Heart left ventricle (tissue), 16 donors: ENCODE data around the gene TTLL11. TPM values are rescaled to one million over a fixed set of nuclear protein-coding genes. Genes with fewer than 3 reads are reported as not detected.

Experiments
- ATAC-seq, 4 donors: fragments of 200-7000 bp; cut with Tn5 transposase; one replicate each; pipeline ENCODE4 v1.9.1; 2020 to 2022; ENCODE audit warnings: moderate library complexity in 4 of 4, mild to moderate bottlenecking in 3 of 4, moderate number of reproducible peaks in 1 of 4
- DNase-seq, 5 donors: peaks; one replicate each; pipeline ENCODE4 v3.0.0-alpha.2; 2020
- H3K27ac ChIP-seq, 12 donors: fragments of 200-600 bp; sonication (generic) in 4 of 12; one replicate each; pipeline versions ENCODE4 v1.5.0 to v1.8.0; 2016 to 2022; ENCODE audit warnings: mild to moderate bottlenecking in 2 of 12
- H3K27me3 ChIP-seq, 9 donors: fragments of 200-600 bp; sonication (generic) in 2 of 9; one replicate each; pipeline versions ENCODE4 v1.5.1 to v1.8.0; 2016 to 2022; ENCODE audit warnings: mild to moderate bottlenecking in 3 of 9
- H3K36me3 ChIP-seq, 9 donors: fragments of 200-600 bp; sonication (generic) in 2 of 9; one replicate each; pipeline versions ENCODE4 v1.5.0 to v1.8.0; 2018 to 2022; ENCODE audit warnings: mild to moderate bottlenecking in 2 of 9
- H3K4me1 ChIP-seq, 12 donors: fragments of 200-600 bp; sonication (generic) in 4 of 12; one replicate each; pipeline versions ENCODE4 v1.5.0 to v1.8.0; 2016 to 2022; ENCODE audit warnings: mild to moderate bottlenecking in 3 of 12
- H3K4me3 ChIP-seq, 12 donors: fragments of 200-600 bp; sonication (generic) in 4 of 12; one replicate each; pipeline versions ENCODE4 v1.5.0 to v1.8.0; 2017 to 2022; ENCODE audit warnings: mild to moderate bottlenecking in 9 of 12, moderate library complexity in 4 of 12
- H3K9me3 ChIP-seq, 12 donors: fragments of 200-600 bp; sonication (generic) in 4 of 12; one replicate each; pipeline versions ENCODE4 v1.5.0 to v1.8.0; 2016 to 2022; ENCODE audit warnings: mild to moderate bottlenecking in 1 of 12
- POLR2A ChIP-seq, 2 donors: fragments of 450-650 bp; IDR thresholded peaks; one replicate each; pipeline ENCODE4 v1.6.1; 2017; ENCODE audit warnings: antibody characterized with exemption in 2 of 2, mild to moderate bottlenecking in 2 of 2, moderate library complexity in 2 of 2
- WGBS, 4 donors: extraction: QIAGEN DNeasy Blood & Tissue Kit in 2 of 4; methylation state at CpG; one replicate each; pipeline versions ENCODE4 v1.1.5 to v1.1.7; 2013 to 2018; 5-methylcytosine and 5-hydroxymethylcytosine counted together
- intact Hi-C, 10 donors: fragments of 100-400 bp; cut with DNase I; formaldehyde crosslinking; loops; one replicate each; pipeline versions ENCODE4 v1.11.1 to v1.14.2; 2022
- polyA plus RNA-seq, 2 donors: library from polyadenylated mRNA; stranded (reverse); fragments of 200-250 nt; gene quantifications; one replicate each; pipeline ENCODE4 v1.2.3, GENCODE V29; 2013
- total RNA-seq, 9 donors: library from RNA; depleted of rRNA in 2 of 9; stranded (reverse); fragments of >200 nt in 2 of 9; fragmentation: NEBNext Ultra II Directional in 3 of 9; extraction: Animal tissue kit (Norgen Biotek cat#: 25700) in 3 of 9; gene quantifications; one replicate each; pipeline versions ENCODE4 v1.1.0 to v1.2.4, GENCODE V29; 2016 to 2023
- TF ChIP-seq, protein P1 (sequence below), 12 donors: fragments of 200-600 bp; sonication (generic) in 4 of 12; IDR thresholded peaks; one replicate each; pipeline versions ENCODE4 v1.5.0 to v1.8.0; 2018 to 2022; ENCODE audit warnings: antibody characterized with exemption in 12 of 12, mild to moderate bottlenecking in 5 of 12
- donor health status: ischemic (EF 13 %, LVEDD 7.1; RV severe dilation, severe dysfunction).
- donor health status: healthy with polysubstance abuse.
- donor health status: DM: no; HTN: yes; CAD: no.
- donor health status: DM: no; HTN: no; CAD: no.
- donor health status: ischemic (EF 25% LVEDD 6.9; RV normal size, moderate dysfunction).
- donor health status: ischemic (EF 25% LVEDD 5.7; RV mildly dilated, moderate dysfunction).
- donor health status: healthy.
- donor health status: DM: yes; HTN: yes; CAD: no.
- donor health status: ischemic (EF 35%, LVEDD 5.7; RV mildly dilated, moderate dysfunction).
- donor health status: nonischemic (EF 11% LVEDD 7.7; RV severe dilation, severe dysfunction).
- donor health status: DM: yes; HTN: yes; CAD: no.
- donor health status: PGD.
- donor health status: ischemic (EF 29% LVEDD 5.4; RV normal size, mild dysfunction).
- donor health status: nonischemic (EF 23%, LVEDD 6.1; RV moderate dilation, normal function).

The TTLL11 gene
- total and polyA plus RNA-seq, 11 donors: 2.7 to 10.9 (median 7.9) TPM

DNA sequence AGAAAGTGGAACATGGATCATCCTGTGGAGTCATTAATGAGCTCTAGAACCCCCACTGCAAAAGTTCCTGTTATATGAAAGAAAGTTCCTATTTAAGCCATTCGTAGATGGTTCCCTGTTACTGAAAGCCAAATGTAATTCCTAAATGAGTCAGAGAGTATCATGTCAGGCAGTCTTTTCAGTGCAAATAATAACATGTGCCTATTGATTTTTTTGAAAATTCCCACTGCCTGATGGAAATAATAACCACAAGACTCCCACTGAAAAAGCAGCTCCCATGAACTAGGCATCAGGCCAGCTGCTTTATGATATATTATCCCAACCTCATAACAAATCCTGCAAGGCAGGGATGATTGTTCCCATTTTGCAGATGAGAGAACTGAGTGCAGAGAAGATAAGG lies 224.5 kb downstream of the TTLL11 start:
- H3K4me1 ChIP-seq: no peaks in the 10 kb centered on the region
- ATAC-seq: no peak
- no peak overlapping the region for H3K4me3 ChIP-seq
- intact Hi-C loops: loop anchor here in 7 of 10 donors (10.0 kb wide), 5 partner anchors 154 to 324 kb away; no protein-coding TSS in a partner anchor
- TF ChIP-seq, protein P1, sequence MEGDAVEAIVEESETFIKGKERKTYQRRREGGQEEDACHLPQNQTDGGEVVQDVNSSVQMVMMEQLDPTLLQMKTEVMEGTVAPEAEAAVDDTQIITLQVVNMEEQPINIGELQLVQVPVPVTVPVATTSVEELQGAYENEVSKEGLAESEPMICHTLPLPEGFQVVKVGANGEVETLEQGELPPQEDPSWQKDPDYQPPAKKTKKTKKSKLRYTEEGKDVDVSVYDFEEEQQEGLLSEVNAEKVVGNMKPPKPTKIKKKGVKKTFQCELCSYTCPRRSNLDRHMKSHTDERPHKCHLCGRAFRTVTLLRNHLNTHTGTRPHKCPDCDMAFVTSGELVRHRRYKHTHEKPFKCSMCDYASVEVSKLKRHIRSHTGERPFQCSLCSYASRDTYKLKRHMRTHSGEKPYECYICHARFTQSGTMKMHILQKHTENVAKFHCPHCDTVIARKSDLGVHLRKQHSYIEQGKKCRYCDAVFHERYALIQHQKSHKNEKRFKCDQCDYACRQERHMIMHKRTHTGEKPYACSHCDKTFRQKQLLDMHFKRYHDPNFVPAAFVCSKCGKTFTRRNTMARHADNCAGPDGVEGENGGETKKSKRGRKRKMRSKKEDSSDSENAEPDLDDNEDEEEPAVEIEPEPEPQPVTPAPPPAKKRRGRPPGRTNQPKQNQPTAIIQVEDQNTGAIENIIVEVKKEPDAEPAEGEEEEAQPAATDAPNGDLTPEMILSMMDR (IDR thresholded peaks at IDR 0.05): no peak
- TF ChIP-seq POLR2A (IDR thresholded peaks at IDR 0.05): no peak
- DNase-seq: no peak
- no peak overlapping the region for H3K27ac ChIP-seq
- 95 to 97% (median 96%) methylated on average over 1 of the region's 1 CpG for WGBS, 4 donors
- H3K36me3 ChIP-seq: peaks cover 0 to 7% (median 0%) of the 10 kb centered on the region in 9 donors
- H3K27me3 ChIP-seq: no peaks in the 10 kb centered on the region
- H3K9me3 ChIP-seq: no peaks in the 10 kb centered on the region

DNA sequence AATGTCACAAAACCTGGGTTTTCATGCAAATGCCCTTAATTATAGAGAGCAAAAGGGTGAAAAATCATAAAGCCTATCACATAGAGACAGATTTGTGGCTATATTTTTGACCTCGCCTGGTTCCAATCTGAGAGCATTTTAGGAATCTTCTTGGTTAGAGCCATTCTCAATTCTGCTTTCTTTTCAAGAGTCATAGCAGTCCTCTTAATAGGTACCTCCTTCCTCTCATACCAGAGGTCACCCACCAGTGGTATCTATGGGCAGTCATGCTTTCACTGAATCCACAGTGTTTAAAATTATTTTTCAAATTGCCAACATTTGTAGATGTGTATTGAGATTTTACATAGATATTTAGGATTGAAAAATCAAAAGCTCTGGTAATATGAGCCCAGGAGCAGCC lies 226.2 kb downstream of the TTLL11 start:
- ATAC-seq: no peak
- TF ChIP-seq POLR2A (IDR thresholded peaks at IDR 0.05): no peak
- TF ChIP-seq, protein P1 (IDR thresholded peaks at IDR 0.05): no peak
- DNase-seq: no peak

DNA sequence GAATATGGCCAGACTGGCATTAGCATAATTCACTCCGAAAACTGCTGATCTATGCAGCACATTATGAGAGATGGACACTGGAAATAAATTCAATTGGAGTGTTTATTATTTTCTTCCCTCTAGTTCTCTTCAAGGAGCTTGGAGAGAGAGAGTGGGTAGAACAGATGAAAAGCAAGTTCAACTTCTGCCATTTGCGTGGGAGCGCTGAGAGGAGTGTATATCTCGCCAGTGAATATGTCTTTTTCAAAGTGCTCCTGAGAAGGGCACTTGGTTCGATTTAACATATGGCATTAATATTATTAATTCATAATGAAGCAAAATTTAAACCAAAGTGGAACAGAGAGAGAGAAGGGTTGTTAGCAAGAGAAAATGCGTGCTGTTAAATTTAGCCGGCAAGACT lies 227.2 kb downstream of the TTLL11 start:
- H3K4me3 ChIP-seq: no peak overlapping the region
- peaks cover 0 to 11% (median 6%) of the 10 kb centered on the region in 12 donors for H3K4me1 ChIP-seq
- peaks cover 0 to 7% (median 0%) of the 10 kb centered on the region in 9 donors for H3K36me3 ChIP-seq
- H3K9me3 ChIP-seq: no peaks in the 10 kb centered on the region
- H3K27me3 ChIP-seq: no peaks in the 10 kb centered on the region
- DNase-seq: no peak
- H3K27ac ChIP-seq: no peak overlapping the region
- intact Hi-C loops: loop anchor here in 7 of 10 donors (10.0 kb wide), 5 partner anchors 151 to 321 kb away; no protein-coding TSS in a partner anchor
- WGBS, 4 donors: 84 to 97% (median 96%) methylated on average over 7 of the region's 7 CpGs
- no peak for ATAC-seq
- TF ChIP-seq, protein P1 (IDR thresholded peaks at IDR 0.05): no peak
- no peak for TF ChIP-seq POLR2A (IDR thresholded peaks at IDR 0.05)

More for the DNA sequence above, 226.2 kb downstream of the TTLL11 start:
- H3K27me3 ChIP-seq: no peaks in the 10 kb centered on the region
- WGBS, 4 donors: 92 to 97% (median 94%) methylated on average over 1 of the region's 1 CpG
- no peak overlapping the region for H3K4me3 ChIP-seq
- H3K36me3 ChIP-seq: peaks cover 0 to 7% (median 0%) of the 10 kb centered on the region in 9 donors
- no peaks in the 10 kb centered on the region for H3K9me3 ChIP-seq
- H3K27ac ChIP-seq: no peak overlapping the region
- H3K4me1 ChIP-seq: peaks cover 0 to under 1% (median 0%) of the 10 kb centered on the region in 12 donors
- intact Hi-C loops: loop anchor here in 7 of 10 donors (10.0 kb wide), 5 partner anchors 152 to 322 kb away; no protein-coding TSS in a partner anchor

DNA sequence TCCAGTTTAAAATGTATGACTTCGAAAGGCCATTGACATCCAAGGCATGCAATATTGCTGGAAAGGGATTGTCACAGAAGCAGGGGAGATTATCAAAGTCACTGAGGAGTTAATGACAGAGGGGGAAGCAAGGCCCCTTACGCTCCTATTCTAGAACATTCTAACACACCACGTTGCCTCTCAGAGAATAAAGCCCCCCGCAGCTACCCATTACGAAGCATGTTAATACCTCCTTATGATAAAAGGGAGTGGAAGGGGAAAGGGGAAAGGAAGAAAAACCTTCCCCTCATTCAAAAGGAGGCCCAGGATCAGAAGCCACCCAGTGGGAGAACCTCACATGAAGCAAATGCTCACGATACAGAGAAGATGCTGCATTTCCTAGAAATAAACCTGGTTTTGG lies 228.0 kb downstream of the TTLL11 start:
- DNase-seq (no peak), ATAC-seq (no peak)
- intact Hi-C loops: loop anchor here in 7 of 10 donors (10.0 kb wide), 5 partner anchors 150 to 320 kb away; no protein-coding TSS in a partner anchor

More for the DNA sequence above, 228.0 kb downstream of the TTLL11 start:
- no peaks in the 10 kb centered on the region for H3K27me3 ChIP-seq
- no peaks in the 10 kb centered on the region for H3K9me3 ChIP-seq
- H3K4me1 ChIP-seq: peaks cover 0 to 17% (median 11%) of the 10 kb centered on the region in 12 donors
- peaks cover 0 to 5% (median 0%) of the 10 kb centered on the region in 9 donors for H3K36me3 ChIP-seq
- TF ChIP-seq POLR2A (IDR thresholded peaks at IDR 0.05): no peak
- TF ChIP-seq, protein P1 (IDR thresholded peaks at IDR 0.05): no peak
- H3K27ac ChIP-seq: no peak overlapping the region
- H3K4me3 ChIP-seq: no peak overlapping the region
- 88 to 93% (median 92%) methylated on average over 6 of the region's 6 CpGs for WGBS, 4 donors
